Keratinocyte (primary cell): Measurements from ENCODE around the gene KIAA1210.

Experiments used
- CTCF ChIP-seq, 3 experiments: IDR thresholded peaks in 1 of 3; conservative IDR thresholded peaks in 1 of 3; optimal IDR thresholded peaks in 1 of 3; 2 replicates in 2 of 3; 3 replicates in 1 of 3; pipeline versions ENCODE3 to v1.5.1; 2011; ENCODE audit warnings: low read length in 3 of 3, mild to moderate bottlenecking in 3 of 3, moderate library complexity in 2 of 3, control low read depth in 1 of 3, inconsistent platforms in 1 of 3; ENCODE audit not compliant: insufficient read depth in 2 of 3; ENCODE audit errors: extremely low read depth in 1 of 3
- EZH2 ChIP-seq: IDR thresholded peaks from one replicate; pipeline ENCODE4 v1.6.1; 2012; ENCODE audit warnings: inconsistent platforms, mild to moderate bottlenecking, low read length, moderate library complexity

- TF ChIP-seq CTCF (optimal IDR thresholded peaks at IDR 0.05 in 1 of 3, IDR thresholded peaks at IDR 0.05 in 1 of 3, conservative IDR thresholded peaks at IDR 0.05 in 1 of 3; ENCODE audit: extremely low read depth in 1 of 3, insufficient read depth in 2 of 3, low read length in 3 of 3) = no peak
- no peak for TF ChIP-seq EZH2
Observed at GRCh38 chrX:119073911-119074310, 53.7 kb downstream of the KIAA1210 start.
